Measurements from ENCODE around the gene FAM151B.
A peak's percentile ranks its signal among the peaks of the same experiment; 100 is the strongest.

FAM151B gene, protein sequence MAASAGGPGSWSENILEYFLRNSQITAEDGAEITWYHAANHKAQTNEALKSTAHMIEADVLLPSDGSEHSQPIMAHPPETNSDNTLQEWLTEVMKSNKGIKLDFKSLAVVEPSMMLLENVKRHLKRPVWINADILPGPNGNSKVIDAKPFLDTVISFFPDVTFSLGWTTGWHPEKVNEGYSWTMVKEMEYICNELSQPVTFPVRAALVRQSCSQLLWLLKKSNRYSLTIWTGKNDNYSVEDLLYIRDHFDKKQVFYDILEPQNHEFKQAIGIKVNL

DNA sequence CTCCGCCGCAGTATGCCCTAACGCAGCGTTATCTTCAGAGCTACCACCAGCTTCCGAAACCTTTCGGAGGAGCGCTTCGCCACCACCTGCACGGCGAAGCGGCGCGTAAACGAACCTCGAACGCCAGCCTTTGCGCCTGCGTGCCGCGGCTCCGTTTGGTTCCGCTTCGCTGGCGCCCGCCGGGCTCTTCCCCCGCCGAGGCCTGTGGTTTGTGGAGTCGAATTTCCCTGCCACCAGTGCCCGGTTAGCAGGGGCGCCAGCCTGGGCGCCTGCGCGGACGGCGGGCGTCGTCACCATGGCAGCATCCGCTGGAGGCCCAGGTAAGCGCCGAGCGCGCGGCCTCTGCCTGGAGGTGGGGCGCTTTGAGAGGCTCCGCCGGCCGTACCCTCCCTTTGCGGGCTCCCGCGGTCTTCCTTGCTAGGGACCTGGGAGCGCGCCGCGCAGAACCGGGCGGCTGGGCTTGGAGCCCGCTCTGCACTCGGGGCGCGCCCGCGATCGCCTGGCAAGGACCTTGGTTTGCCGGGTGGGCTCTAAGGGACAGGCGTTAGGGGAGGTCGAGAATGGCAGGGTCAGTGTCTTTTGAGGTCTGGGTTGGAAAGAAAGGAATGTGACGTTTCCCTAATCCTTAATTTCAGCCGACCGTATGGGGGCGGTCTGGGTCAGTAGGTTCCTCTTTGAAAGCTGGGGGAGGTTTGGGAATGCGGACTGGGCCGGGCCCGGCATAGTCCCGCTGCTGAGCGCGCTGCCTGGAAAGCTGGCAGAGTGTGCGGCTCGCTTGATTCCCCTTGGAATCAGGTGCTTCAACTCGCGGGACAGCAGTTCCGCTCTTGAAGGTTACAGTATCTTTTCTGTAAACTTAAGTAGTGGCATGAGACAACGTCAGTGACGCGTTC, at the start of gene FAM151B:
Gene FAM151B (plus strand): TSS at position 272 of the 893 bp plus-strand sequence. CDS start 24 bp downstream, at position 296.
- TF ChIP-seq, protein P1, sequence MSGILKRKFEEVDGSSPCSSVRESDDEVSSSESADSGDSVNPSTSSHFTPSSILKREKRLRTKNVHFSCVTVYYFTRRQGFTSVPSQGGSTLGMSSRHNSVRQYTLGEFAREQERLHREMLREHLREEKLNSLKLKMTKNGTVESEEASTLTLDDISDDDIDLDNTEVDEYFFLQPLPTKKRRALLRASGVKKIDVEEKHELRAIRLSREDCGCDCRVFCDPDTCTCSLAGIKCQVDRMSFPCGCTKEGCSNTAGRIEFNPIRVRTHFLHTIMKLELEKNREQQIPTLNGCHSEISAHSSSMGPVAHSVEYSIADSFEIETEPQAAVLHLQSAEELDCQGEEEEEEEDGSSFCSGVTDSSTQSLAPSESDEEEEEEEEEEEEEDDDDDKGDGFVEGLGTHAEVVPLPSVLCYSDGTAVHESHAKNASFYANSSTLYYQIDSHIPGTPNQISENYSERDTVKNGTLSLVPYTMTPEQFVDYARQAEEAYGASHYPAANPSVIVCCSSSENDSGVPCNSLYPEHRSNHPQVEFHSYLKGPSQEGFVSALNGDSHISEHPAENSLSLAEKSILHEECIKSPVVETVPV (CRISPR knock-in tag; IDR thresholded peaks at IDR 0.05), result 0 out of 2 replicates have a peak, but pooled peaks have one; percentile 43
- TF ChIP-seq ZFP3 (CRISPR knock-in tag; IDR thresholded peaks at IDR 0.05), result 0 out of 2 replicates have a peak, but pooled peaks have one; percentile 11
- no peak for TF ChIP-seq RARB (CRISPR knock-in tag; IDR thresholded peaks at IDR 0.05)
- ATAC-seq, result peak; percentile 97

DNA sequence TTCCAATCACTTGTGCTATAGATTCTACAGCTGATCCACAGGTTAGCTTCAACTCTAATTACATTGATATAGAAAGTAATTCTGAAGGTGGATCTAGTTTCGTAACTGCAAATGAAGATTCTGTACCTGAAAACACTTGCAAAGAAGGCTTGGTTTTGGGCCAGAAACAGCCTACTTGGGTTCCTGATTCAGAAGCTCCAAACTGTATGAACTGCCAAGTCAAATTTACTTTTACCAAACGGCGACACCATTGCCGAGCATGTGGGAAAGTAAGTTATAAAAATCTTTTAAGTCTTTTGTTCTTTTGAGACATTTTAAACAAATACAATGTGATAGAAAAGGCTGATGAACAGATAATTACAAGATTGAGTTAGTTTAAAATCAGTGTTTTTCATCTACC, 49.2 kb upstream of the FAM151B start:
- ATAC-seq, result no peak
- TF ChIP-seq GLIS3 (CRISPR knock-in tag; IDR thresholded peaks at IDR 0.05) (no peak), ZNF565 (CRISPR knock-in tag; conservative IDR thresholded peaks at IDR 0.05; ENCODE audit: low read depth) (no peak), ARNTL (CRISPR knock-in tag; IDR thresholded peaks at IDR 0.05; ENCODE audit: borderline replicate concordance, low read depth) (no peak), TCF4 (CRISPR knock-in tag; IDR thresholded peaks at IDR 0.05; ENCODE audit: borderline replicate concordance) (no peak), ZFP30 (CRISPR knock-in tag; IDR thresholded peaks at IDR 0.05) (no peak), ISL1 (CRISPR knock-in tag; IDR thresholded peaks at IDR 0.05) (no peak), PPARA (CRISPR knock-in tag; IDR thresholded peaks at IDR 0.05; ENCODE audit: borderline replicate concordance) (no peak), RARB (CRISPR knock-in tag; IDR thresholded peaks at IDR 0.05) (no peak), ESRRG (CRISPR knock-in tag; IDR thresholded peaks at IDR 0.05) (no peak), SNAI2 (CRISPR knock-in tag; IDR thresholded peaks at IDR 0.05) (no peak), ZNF70 (CRISPR knock-in tag; IDR thresholded peaks at IDR 0.05) (no peak), ZFP3 (CRISPR knock-in tag; IDR thresholded peaks at IDR 0.05) (no peak), OSR1 (CRISPR knock-in tag; IDR thresholded peaks at IDR 0.05) (no peak), ZNF8 (CRISPR knock-in tag; IDR thresholded peaks at IDR 0.05) (no peak), TOX (CRISPR knock-in tag; IDR thresholded peaks at IDR 0.05; ENCODE audit: borderline replicate concordance) (no peak)
- TF ChIP-seq, protein P2, sequence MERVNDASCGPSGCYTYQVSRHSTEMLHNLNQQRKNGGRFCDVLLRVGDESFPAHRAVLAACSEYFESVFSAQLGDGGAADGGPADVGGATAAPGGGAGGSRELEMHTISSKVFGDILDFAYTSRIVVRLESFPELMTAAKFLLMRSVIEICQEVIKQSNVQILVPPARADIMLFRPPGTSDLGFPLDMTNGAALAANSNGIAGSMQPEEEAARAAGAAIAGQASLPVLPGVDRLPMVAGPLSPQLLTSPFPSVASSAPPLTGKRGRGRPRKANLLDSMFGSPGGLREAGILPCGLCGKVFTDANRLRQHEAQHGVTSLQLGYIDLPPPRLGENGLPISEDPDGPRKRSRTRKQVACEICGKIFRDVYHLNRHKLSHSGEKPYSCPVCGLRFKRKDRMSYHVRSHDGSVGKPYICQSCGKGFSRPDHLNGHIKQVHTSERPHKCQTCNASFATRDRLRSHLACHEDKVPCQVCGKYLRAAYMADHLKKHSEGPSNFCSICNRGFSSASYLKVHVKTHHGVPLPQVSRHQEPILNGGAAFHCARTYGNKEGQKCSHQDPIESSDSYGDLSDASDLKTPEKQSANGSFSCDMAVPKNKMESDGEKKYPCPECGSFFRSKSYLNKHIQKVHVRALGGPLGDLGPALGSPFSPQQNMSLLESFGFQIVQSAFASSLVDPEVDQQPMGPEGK (CRISPR knock-in tag; IDR thresholded peaks at IDR 0.05; ENCODE audit: borderline replicate concordance), result no peak
- TF ChIP-seq, protein P3, sequence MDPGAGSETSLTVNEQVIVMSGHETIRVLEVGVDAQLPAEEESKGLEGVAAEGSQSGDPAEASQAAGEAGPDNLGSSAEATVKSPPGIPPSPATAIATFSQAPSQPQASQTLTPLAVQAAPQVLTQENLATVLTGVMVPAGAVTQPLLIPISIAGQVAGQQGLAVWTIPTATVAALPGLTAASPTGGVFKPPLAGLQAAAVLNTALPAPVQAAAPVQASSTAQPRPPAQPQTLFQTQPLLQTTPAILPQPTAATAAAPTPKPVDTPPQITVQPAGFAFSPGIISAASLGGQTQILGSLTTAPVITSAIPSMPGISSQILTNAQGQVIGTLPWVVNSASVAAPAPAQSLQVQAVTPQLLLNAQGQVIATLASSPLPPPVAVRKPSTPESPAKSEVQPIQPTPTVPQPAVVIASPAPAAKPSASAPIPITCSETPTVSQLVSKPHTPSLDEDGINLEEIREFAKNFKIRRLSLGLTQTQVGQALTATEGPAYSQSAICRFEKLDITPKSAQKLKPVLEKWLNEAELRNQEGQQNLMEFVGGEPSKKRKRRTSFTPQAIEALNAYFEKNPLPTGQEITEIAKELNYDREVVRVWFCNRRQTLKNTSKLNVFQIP (CRISPR knock-in tag; IDR thresholded peaks at IDR 0.05; ENCODE audit: borderline replicate concordance, low read depth), result no peak
- TF ChIP-seq, protein P1 (CRISPR knock-in tag; IDR thresholded peaks at IDR 0.05), result no peak

DNA sequence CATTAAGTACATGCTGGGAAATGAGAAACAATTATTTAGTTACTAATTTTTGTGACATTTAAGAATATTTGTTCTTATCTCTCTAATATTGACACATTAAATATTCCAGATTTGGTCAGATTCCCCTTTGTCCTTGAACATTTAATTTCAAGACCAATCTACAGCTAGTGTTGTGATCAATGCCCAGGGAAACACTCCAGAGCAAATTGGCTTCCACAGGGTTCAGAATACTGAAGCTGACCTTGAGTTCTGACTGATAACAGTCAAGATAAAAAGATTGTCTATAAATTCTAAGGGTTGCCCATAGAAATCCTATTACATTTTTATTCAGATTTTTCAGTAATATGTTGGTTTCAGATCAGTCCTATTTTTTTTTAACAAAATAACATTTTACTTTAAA, 48.7 kb upstream of the FAM151B start:
- no peak for ATAC-seq
- TF ChIP-seq ZC3H10 (CRISPR knock-in tag; IDR thresholded peaks at IDR 0.05), result no peak
- TF ChIP-seq ZNF8 (CRISPR knock-in tag; IDR thresholded peaks at IDR 0.05), result no peak
- TF ChIP-seq, protein P2 (CRISPR knock-in tag; IDR thresholded peaks at IDR 0.05; ENCODE audit: borderline replicate concordance), result no peak
- TF ChIP-seq SNAI2 (CRISPR knock-in tag; IDR thresholded peaks at IDR 0.05), result no peak
- no peak for TF ChIP-seq GLIS3 (CRISPR knock-in tag; IDR thresholded peaks at IDR 0.05)

Measured in SK-N-SH treated with all-trans-retinoic acid at 6 μM for 48 hours (cell line).